Measurements from ENCODE around the gene SMIM33.
"Not testable (repeated sequence)": the region's sequence is repeated elsewhere in the genome, so short reads cannot be mapped to it uniquely, and the experiment has no call there.

Gene SMIM33

DNA sequence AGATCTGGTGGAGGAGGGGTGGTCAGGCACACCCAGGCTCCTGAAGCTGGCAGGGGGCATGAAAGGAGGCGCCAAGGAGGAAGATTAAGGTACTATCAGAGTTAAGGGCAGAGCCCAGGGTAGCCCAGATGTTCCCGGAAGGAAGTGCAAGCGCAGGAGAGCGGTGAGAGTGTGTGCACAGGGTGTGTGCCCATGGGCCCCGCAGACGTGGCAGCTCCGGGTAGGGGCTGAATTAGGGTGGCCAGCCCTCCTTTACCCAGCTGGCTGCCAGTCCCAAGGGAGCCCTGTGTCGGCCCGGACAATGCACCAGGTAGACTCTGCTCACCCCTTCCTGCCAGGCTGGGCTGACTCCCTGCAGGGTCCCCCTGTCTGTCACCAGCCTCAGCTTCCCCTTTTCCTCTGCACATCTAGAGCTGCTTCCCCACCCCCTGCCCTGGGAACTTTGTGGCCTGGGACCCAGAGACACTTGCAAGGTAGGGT, at the start of gene SMIM33:
Gene SMIM33, plus strand, starts transcription at position 184 of the 480 bp plus-strand sequence. Its CDS starts 118 bp downstream, at position 302.
- no peaks in the 10 kb centered on the region for H3K4me1 ChIP-seq (ENCODE audit: control insufficient read depth, insufficient read depth, low read length)
- no peak within 1 kb of the TSS for H3K27ac ChIP-seq (ENCODE audit: low read depth, low read length)
- peak within 1 kb of the TSS; percentile 22 for H3K9ac ChIP-seq (ENCODE audit: low read length)
- H3K27me3 ChIP-seq (ENCODE audit: control insufficient read depth, insufficient read depth, low read length) = peaks cover 4% of the 10 kb centered on the region
- peak within 1 kb of the TSS; percentile 61 for H3K4me3 ChIP-seq (ENCODE audit: low read length)
- H3K36me3 ChIP-seq (ENCODE audit: control insufficient read depth, insufficient read depth, low read length) = no peaks in the 10 kb centered on the region

DNA sequence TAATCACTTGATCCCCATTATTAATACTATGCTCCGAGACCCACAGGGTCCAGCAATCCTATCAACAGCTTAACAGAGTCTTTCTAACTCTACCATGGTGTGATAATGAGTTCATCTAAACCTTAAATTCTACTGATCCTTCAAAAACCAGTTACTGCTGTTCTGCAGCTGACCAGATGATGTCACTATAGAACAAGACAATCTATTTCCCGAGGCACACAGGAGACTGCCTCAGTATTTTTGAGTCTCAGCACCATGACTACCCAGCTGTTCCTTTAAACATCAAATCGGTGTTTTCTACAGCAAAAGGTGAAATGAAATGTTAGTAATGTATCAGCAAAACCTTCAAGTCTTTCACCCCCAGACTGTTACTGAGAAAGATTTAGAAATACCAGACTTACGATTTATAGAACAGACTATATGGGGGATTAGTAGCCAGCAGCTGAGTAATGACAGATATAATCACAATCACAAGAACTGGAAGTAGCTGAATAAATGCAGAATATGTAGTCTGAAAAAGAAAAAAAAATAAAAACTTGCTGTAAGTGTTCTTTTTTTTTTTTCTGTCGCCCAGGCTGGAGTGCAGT, 48.4 kb upstream of the SMIM33 start:
- peaks cover 2% of the 10 kb centered on the region for H3K4me1 ChIP-seq (ENCODE audit: control insufficient read depth, insufficient read depth, low read length)
- no peak overlapping the region for H3K27ac ChIP-seq (ENCODE audit: low read depth, low read length)
- H3K9ac ChIP-seq (ENCODE audit: low read length) = no peak overlapping the region
- H3K36me3 ChIP-seq (ENCODE audit: control insufficient read depth, insufficient read depth, low read length) = peaks cover 7% of the 10 kb centered on the region
- H3K27me3 ChIP-seq (ENCODE audit: control insufficient read depth, insufficient read depth, low read length) = no peaks in the 10 kb centered on the region
- H3K4me3 ChIP-seq (ENCODE audit: low read length) = no peak overlapping the region

- Histone ChIP-seq H3K27me3 (ENCODE audit: control insufficient read depth, insufficient read depth, low read length) (no peaks in the 10 kb centered on the region), H3K27ac (ENCODE audit: low read depth, low read length) (no peak overlapping the region), H3K9ac (ENCODE audit: low read length) (no peak overlapping the region), H3K4me1 (ENCODE audit: control insufficient read depth, insufficient read depth, low read length) (no peaks in the 10 kb centered on the region), H3K36me3 (ENCODE audit: control insufficient read depth, insufficient read depth, low read length) (no peaks in the 10 kb centered on the region), H3K4me3 (ENCODE audit: low read length) (no peak overlapping the region)
Observed at GRCh38 chr5:139425497-139425896, 45.3 kb upstream of the SMIM33 start.

DNA sequence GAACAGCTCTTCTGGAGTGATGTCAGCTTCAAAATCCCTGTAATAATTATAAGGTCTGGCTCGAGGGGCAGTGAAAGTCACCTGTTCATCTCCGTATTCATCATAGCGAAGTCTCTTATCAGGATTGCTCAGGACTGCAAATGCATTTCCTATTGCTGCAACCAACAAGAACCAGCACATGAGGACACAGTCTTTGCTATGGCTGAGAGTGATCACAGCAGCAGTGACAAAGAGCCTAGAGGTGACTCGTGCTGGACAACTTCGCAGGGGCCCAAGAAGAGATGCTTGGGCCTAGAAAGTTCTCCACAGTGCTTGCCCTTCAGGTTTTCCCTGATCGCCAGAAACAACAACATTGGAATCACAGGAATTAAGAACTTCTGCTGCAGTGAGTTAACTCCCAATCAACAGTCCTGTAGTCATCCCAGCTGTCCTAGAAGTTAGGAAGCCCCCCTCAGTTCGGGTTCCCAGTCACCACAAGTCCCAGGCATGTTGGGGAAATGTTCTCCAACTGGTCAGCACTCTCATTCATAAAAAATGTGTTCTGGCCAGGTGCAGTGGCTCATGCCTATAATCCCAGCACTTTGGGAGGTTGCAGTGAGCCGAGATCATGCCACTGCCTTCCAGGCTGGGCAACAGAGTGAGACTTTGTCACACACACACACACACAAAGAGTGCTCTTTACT, 44.5 kb upstream of the SMIM33 start:
- H3K36me3 ChIP-seq (ENCODE audit: control insufficient read depth, insufficient read depth, low read length) = no peaks in the 10 kb centered on the region
- no peak overlapping the region for H3K9ac ChIP-seq (ENCODE audit: low read length)
- no peak overlapping the region for H3K4me3 ChIP-seq (ENCODE audit: low read length)
- H3K27me3 ChIP-seq (ENCODE audit: control insufficient read depth, insufficient read depth, low read length) = no peaks in the 10 kb centered on the region
- H3K27ac ChIP-seq (ENCODE audit: low read depth, low read length) = no peak overlapping the region
- H3K4me1 ChIP-seq (ENCODE audit: control insufficient read depth, insufficient read depth, low read length) = no peaks in the 10 kb centered on the region

DNA sequence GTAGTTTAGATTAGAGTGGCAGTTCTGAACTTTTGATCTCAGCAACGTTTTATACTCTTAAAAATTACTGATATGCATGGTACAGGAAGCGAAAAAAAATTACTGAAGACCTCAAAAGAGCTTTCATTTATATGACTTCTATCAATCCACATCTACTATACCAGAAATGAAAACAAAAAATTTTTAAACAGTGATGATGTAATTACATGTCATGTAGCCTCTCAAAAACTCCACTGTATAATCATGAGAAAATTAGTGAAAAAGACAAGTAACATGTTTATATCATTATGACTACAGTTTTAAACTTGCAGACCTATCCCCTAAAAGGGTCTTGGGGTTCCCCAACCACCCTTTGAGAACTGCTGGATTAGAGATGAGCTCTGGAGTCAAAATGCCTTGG, 40.8 kb upstream of the SMIM33 start:
- no peaks in the 10 kb centered on the region for H3K4me1 ChIP-seq (ENCODE audit: control insufficient read depth, insufficient read depth, low read length)
- H3K9ac ChIP-seq (ENCODE audit: low read length) = no peak overlapping the region
- H3K27me3 ChIP-seq (ENCODE audit: control insufficient read depth, insufficient read depth, low read length) = no peaks in the 10 kb centered on the region
- H3K4me3 ChIP-seq (ENCODE audit: low read length) = no peak overlapping the region
- no peaks in the 10 kb centered on the region for H3K36me3 ChIP-seq (ENCODE audit: control insufficient read depth, insufficient read depth, low read length)
- no peak overlapping the region for H3K27ac ChIP-seq (ENCODE audit: low read depth, low read length)

DNA sequence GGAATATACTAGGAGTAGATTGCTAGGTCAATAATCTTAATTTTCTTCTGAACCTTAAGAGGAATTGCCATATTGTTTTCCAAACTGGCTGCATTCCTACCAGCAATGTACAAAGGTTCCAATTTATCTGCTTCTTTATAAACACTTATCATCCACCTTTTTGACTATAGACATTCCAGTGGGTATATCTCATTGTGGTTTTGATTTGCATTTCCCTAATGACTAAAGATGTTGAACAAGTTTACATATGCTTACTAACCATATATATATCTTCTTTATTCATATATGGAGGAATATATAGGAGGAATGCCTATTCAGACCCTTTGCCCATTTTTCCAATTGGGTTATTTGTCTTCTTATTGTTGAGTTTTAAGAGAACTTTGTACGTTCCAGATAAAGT, 39.1 kb upstream of the SMIM33 start:
- Histone ChIP-seq H3K4me1 (ENCODE audit: control insufficient read depth, insufficient read depth, low read length) (no peaks in the 10 kb centered on the region), H3K4me3 (ENCODE audit: low read length) (no peak overlapping the region), H3K27ac (ENCODE audit: low read depth, low read length) (no peak overlapping the region), H3K36me3 (ENCODE audit: control insufficient read depth, insufficient read depth, low read length) (no peaks in the 10 kb centered on the region), H3K9ac (ENCODE audit: low read length) (no peak overlapping the region), H3K27me3 (ENCODE audit: control insufficient read depth, insufficient read depth, low read length) (no peaks in the 10 kb centered on the region)

GRCh38 chr5:139435676-139436075, 35.1 kb upstream of the SMIM33 start:
- H3K4me3 ChIP-seq (ENCODE audit: low read length) = no peak overlapping the region

GRCh38 chr5:139438707-139439012, 32.1 kb upstream of the SMIM33 start:
- Histone ChIP-seq H3K27me3 (ENCODE audit: control insufficient read depth, insufficient read depth, low read length) (no peaks in the 10 kb centered on the region), H3K4me3 (ENCODE audit: low read length) (peak overlapping the region; percentile 74), H3K4me1 (ENCODE audit: control insufficient read depth, insufficient read depth, low read length) (peaks cover 4% of the 10 kb centered on the region), H3K36me3 (ENCODE audit: control insufficient read depth, insufficient read depth, low read length) (no peaks in the 10 kb centered on the region), H3K27ac (ENCODE audit: low read depth, low read length) (no peak overlapping the region), H3K9ac (ENCODE audit: low read length) (no peak overlapping the region)

More at GRCh38 chr5:139435676-139436075, 35.1 kb upstream of the SMIM33 start:
- no peak overlapping the region for H3K27ac ChIP-seq (ENCODE audit: low read depth, low read length)
- H3K36me3 ChIP-seq (ENCODE audit: control insufficient read depth, insufficient read depth, low read length) = no peaks in the 10 kb centered on the region
- no peaks in the 10 kb centered on the region for H3K27me3 ChIP-seq (ENCODE audit: control insufficient read depth, insufficient read depth, low read length)
- no peak overlapping the region for H3K9ac ChIP-seq (ENCODE audit: low read length)
- peaks cover 4% of the 10 kb centered on the region for H3K4me1 ChIP-seq (ENCODE audit: control insufficient read depth, insufficient read depth, low read length)

DNA sequence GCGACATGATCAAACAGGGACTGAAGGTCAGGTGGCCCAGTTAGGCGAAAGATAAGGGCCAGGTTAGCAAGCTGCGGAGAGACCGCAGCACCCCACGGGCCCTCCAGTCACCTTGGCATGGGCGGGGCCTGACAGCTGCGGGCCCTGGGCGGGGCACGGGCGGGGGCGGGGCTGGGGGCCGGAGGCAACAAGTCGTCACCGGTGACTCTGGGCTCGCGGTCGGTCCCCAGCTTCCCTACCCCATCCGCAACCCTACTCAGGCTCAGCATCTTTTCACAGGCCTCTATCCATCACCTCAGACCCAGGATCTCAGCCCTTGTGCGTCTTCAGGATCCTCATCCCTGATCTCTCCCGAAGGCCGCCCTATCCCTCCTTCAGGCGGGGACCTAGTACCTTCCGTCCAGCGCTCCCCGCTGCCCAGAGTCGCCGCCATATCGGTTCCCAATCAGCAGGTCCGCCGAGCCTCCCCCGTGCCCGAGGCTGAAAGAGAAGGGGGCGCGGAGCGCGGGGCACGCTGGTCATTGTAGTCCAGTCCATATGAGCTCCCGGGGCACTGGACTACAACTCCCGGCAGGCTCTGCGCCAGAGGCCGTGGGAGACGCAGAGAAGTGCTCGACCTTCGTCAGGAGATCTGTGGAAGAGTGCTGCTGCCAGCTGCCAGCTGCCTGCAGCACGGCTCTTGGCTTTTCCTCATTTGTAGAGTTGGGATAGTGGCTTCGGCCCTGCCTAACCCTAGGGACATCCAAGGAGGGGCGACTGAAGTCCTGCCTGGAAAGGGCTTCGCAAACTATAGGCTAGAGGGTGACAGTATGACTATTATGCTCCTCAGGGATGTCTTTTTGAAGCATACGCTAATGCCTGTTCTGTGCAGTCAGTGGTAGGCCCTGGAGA, 31.5 kb upstream of the SMIM33 start, which contains the start of gene DNAJC18:
Gene DNAJC18, minus strand, starts transcription at position 513 of the 891 bp plus-strand sequence. Its CDS starts 80 bp downstream, at position 433.
- H3K27ac ChIP-seq (ENCODE audit: low read depth, low read length) = peak within 1 kb of the TSS; percentile 86
- H3K4me1 ChIP-seq (ENCODE audit: control insufficient read depth, insufficient read depth, low read length) = peaks cover 4% of the 10 kb centered on the region
- H3K9ac ChIP-seq (ENCODE audit: low read length) = peak within 1 kb of the TSS; percentile 87
- H3K36me3 ChIP-seq (ENCODE audit: control insufficient read depth, insufficient read depth, low read length) = no peaks in the 10 kb centered on the region
- H3K4me3 ChIP-seq (ENCODE audit: low read length) = peak within 1 kb of the TSS; percentile 74
- H3K27me3 ChIP-seq (ENCODE audit: control insufficient read depth, insufficient read depth, low read length) = no peaks in the 10 kb centered on the region

DNA sequence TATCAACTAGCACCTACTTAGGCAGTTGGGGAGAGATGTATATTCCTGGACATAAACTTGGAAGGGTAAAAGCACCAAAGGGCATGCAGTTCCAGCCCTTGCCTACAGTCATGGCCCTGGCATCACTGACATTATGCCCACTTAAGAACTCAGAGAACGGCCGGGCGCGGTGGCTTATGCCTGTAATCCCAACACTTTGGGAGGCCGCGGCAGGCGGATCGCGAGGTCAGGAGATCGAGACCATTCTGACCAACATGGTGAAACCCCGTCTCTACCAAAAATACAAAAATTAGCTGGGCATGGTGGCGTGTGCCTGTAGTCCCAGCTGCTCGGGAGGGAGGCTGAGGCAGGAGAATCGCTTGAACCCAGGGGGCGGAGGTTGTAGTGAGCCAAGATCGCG, 30.4 kb upstream of the SMIM33 start:
- not testable (repeated sequence) for H3K36me3 ChIP-seq (ENCODE audit: control insufficient read depth, insufficient read depth, low read length); H3K4me1 ChIP-seq (ENCODE audit: control insufficient read depth, insufficient read depth, low read length); H3K9ac ChIP-seq (ENCODE audit: low read length); H3K27me3 ChIP-seq (ENCODE audit: control insufficient read depth, insufficient read depth, low read length); H3K4me3 ChIP-seq (ENCODE audit: low read length); H3K27ac ChIP-seq (ENCODE audit: low read depth, low read length)

DNA sequence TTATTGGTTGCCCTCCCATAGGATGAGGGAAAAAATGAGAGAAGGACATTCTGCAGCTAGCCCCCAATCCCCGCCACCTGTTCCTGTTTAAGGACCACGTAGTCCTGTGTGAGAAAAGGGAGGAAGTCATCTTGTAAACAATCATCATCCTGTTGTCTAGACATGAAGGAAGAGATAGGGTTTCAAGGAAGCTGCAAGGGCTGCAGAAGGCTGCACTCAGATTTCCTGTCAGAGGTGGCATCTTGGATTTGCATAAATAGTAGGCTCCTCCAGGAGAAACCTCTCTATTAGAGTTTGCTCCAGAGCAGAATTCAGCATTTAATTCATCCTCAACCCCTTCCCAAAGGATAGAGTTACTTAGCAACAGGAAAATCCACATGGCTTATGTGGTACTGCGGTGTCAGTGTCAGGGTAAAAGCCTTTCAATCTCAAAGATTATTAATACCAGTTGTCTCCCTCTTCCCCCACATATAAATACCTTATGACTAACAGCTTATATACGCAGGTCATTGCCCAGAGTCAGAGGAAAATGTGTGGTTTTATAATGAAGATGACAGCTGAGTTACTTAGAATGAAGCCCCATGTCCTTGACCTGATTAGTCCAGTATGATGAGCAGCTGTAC, 26.9 kb upstream of the SMIM33 start:
- no peak overlapping the region for H3K27ac ChIP-seq (ENCODE audit: low read depth, low read length)
- no peaks in the 10 kb centered on the region for H3K36me3 ChIP-seq (ENCODE audit: control insufficient read depth, insufficient read depth, low read length)
- H3K27me3 ChIP-seq (ENCODE audit: control insufficient read depth, insufficient read depth, low read length) = no peaks in the 10 kb centered on the region
- H3K4me1 ChIP-seq (ENCODE audit: control insufficient read depth, insufficient read depth, low read length) = peaks cover 4% of the 10 kb centered on the region
- H3K4me3 ChIP-seq (ENCODE audit: low read length) = no peak overlapping the region
- no peak overlapping the region for H3K9ac ChIP-seq (ENCODE audit: low read length)
